Erythroblast (primary cell): ENCODE data around the gene S100A12.

Source experiments
- DNase-seq, 2 experiments: peaks; one replicate each; lab custom pipeline; 2025; lab: John Stamatoyannopoulos, UW
- GATA1 ChIP-seq: IDR thresholded peaks from 2 replicates; pipeline ENCODE4 v1.6.1; 2011; ENCODE audit warnings: low read depth, mild to moderate bottlenecking, control low read depth, low read length, moderate library complexity
- POLR2A ChIP-seq: IDR thresholded peaks from 2 replicates; pipeline ENCODE4 v1.6.1; 2011; ENCODE audit warnings: mild to moderate bottlenecking, low read length

The S100A12 gene

GRCh38 chr1:153390938-153391710, 15.7 kb upstream of the S100A12 start, which contains the start of gene S100A8:
S100A8 (minus strand) TSS chr1:153391073; CDS start chr1:153390535, 538 bp downstream.
- DNase-seq = no peak
- no peak for TF ChIP-seq GATA1
- TF ChIP-seq POLR2A = no peak

- no peak for DNase-seq
- TF ChIP-seq GATA1 = no peak
- TF ChIP-seq POLR2A = no peak
Measured at GRCh38 chr1:153389973-153390879, 14.8 kb upstream of the S100A12 start.

GRCh38 chr1:153389401-153389800, 14.0 kb upstream of the S100A12 start:
- DNase-seq = no peak

GRCh38 chr1:153387785-153388184, 12.4 kb upstream of the S100A12 start:
- DNase-seq = no peak
- no peak for TF ChIP-seq POLR2A
- TF ChIP-seq GATA1 = no peak

More at GRCh38 chr1:153389401-153389800, 14.0 kb upstream of the S100A12 start:
- TF ChIP-seq POLR2A (no peak), GATA1 (no peak)

GRCh38 chr1:153387001-153387400, 11.6 kb upstream of the S100A12 start:
- TF ChIP-seq POLR2A (no peak), GATA1 (no peak)
- no peak for DNase-seq

GRCh38 chr1:153386500-153386901, 11.1 kb upstream of the S100A12 start:
- TF ChIP-seq GATA1 (no peak), POLR2A (no peak)
- no peak for DNase-seq

GRCh38 chr1:153384958-153385580, 9.6 kb upstream of the S100A12 start:
- no peak for TF ChIP-seq POLR2A
- no peak for TF ChIP-seq GATA1
- no peak for DNase-seq

GRCh38 chr1:153380711-153381110, 5.3 kb upstream of the S100A12 start:
- no peak for TF ChIP-seq GATA1
- TF ChIP-seq POLR2A = no peak
- no peak for DNase-seq

GRCh38 chr1:153379591-153379990, 4.2 kb upstream of the S100A12 start:
- no peak for TF ChIP-seq POLR2A
- TF ChIP-seq GATA1 = no peak

GRCh38 chr1:153374071-153374470, 1.4 kb downstream of the S100A12 start:
- TF ChIP-seq GATA1 (no peak), POLR2A (no peak)

More at GRCh38 chr1:153379591-153379990, 4.2 kb upstream of the S100A12 start:
- no peak for DNase-seq

GRCh38 chr1:153372571-153372970, 2.9 kb downstream of the S100A12 start:
- TF ChIP-seq GATA1 (no peak), POLR2A (no peak)
- no peak for DNase-seq

More at GRCh38 chr1:153374071-153374470, 1.4 kb downstream of the S100A12 start:
- no peak for DNase-seq

GRCh38 chr1:153371231-153371630, 4.2 kb downstream of the S100A12 start:
- no peak for DNase-seq

GRCh38 chr1:153370146-153370545, 5.3 kb downstream of the S100A12 start:
- no peak for DNase-seq
- TF ChIP-seq GATA1 = no peak
- no peak for TF ChIP-seq POLR2A

More at GRCh38 chr1:153371231-153371630, 4.2 kb downstream of the S100A12 start:
- no peak for TF ChIP-seq POLR2A
- no peak for TF ChIP-seq GATA1

GRCh38 chr1:153368495-153368894, 6.9 kb downstream of the S100A12 start:
- TF ChIP-seq POLR2A = no peak
- no peak for TF ChIP-seq GATA1
- no peak for DNase-seq
